Stomach (tissue), 4 donors: ENCODE measurements around the gene BMPR1B.

Experiments
- CTCF ChIP-seq, 7 experiments: fragments of 450-650 bp in 4 of 7; fragments of 200-600 bp in 3 of 7; sonication (generic) in 3 of 7; IDR thresholded peaks; one replicate each; pipeline ENCODE4 v1.5.1; 2016 to 2019; ENCODE audit warnings: antibody characterized with exemption in 7 of 7, control low read depth in 2 of 7, mild to moderate bottlenecking in 1 of 7
- EP300 ChIP-seq: sonication (generic); formaldehyde crosslinking; IDR thresholded peaks from one replicate; pipeline ENCODE4 v1.6.1; 2017; ENCODE audit warnings: antibody characterized with exemption
- POLR2A ChIP-seq, 4 donors: fragments of 450-650 bp; IDR thresholded peaks; one replicate each; pipeline ENCODE4 v1.6.1; 2016; ENCODE audit warnings: antibody characterized with exemption in 4 of 4, control low read depth in 2 of 4, mild to moderate bottlenecking in 1 of 4, moderate library complexity in 1 of 4
- POLR2AphosphoS5 ChIP-seq, 3 donors: sonication (generic); formaldehyde crosslinking; IDR thresholded peaks; one replicate each; pipeline ENCODE4 v1.6.1; 2016; ENCODE audit warnings: antibody characterized with exemption in 3 of 3

GRCh38 chr4:94721310-94721709 lies 36.4 kb upstream of the BMPR1B start:
- TF ChIP-seq POLR2AphosphoS5 (IDR thresholded peaks at IDR 0.05) (no peak), POLR2A (IDR thresholded peaks at IDR 0.05) (no peak), CTCF (IDR thresholded peaks at IDR 0.05) (no peak), EP300 (no peak)
